HG03060 (cell line): ENCODE results near the gene PLPP7.
"Not testable (repeated sequence)": the region's sequence is repeated elsewhere in the genome, so short reads cannot be mapped to it uniquely, and the experiment has no call there.

ENCODE experiments used
- ATAC-seq: cut with Tn5 transposase; IDR thresholded peaks from one replicate; pipeline ENCODE4 v1.9.1; 2021; ENCODE audit warnings: low read depth, moderate number of reproducible peaks; ENCODE audit not compliant: unreplicated experiment

The PLPP7 gene

GRCh38 chr9:131266266-131267229, 23.0 kb upstream of the PLPP7 start:
- no peak for ATAC-seq

- no peak for ATAC-seq
These were observed 19.1 kb upstream of the PLPP7 start for GRCh38 chr9:131270171-131271015.

DNA sequence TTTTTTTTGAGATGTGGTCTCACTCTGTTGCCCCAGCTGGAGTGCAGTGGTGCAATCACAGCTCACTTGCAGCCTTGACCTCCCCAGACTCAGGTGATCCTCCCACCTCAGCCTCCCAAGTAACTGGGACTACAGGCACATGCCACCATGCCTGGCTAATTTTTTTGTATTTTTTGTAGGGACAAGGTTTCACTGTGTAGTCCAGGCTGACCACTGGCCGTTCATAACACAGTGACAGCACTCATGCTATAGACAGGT, 18.6 kb upstream of the PLPP7 start:
- ATAC-seq: not testable (repeated sequence)

DNA sequence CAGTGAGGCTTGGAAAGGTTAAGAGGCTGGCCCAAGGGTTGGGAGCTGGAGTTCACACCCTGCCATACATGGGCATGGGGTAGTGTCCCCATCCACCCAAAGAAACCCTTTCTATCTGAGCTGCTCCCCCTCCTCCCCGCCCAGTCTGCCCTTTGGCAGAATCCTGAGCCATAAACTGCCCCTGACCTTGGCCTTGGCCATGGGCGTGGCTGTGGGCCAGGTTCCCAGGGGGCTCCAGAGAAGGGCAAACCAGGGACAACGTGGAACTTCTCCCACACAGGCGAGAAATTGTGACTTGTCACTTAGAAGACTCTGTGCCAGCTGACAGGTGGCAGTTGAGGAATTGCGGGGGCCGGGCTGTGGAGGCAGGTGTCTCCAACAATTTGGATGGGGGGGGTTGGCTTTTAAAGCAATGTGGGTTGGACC, 18.0 kb upstream of the PLPP7 start:
- no peak for ATAC-seq

- ATAC-seq: no peak
These were observed 17.3 kb upstream of the PLPP7 start for GRCh38 chr9:131272212-131272611.

GRCh38 chr9:131273146-131273855, 16.2 kb upstream of the PLPP7 start:
- ATAC-seq: no peak

GRCh38 chr9:131273856-131274673, 15.5 kb upstream of the PLPP7 start:
- no peak for ATAC-seq

DNA sequence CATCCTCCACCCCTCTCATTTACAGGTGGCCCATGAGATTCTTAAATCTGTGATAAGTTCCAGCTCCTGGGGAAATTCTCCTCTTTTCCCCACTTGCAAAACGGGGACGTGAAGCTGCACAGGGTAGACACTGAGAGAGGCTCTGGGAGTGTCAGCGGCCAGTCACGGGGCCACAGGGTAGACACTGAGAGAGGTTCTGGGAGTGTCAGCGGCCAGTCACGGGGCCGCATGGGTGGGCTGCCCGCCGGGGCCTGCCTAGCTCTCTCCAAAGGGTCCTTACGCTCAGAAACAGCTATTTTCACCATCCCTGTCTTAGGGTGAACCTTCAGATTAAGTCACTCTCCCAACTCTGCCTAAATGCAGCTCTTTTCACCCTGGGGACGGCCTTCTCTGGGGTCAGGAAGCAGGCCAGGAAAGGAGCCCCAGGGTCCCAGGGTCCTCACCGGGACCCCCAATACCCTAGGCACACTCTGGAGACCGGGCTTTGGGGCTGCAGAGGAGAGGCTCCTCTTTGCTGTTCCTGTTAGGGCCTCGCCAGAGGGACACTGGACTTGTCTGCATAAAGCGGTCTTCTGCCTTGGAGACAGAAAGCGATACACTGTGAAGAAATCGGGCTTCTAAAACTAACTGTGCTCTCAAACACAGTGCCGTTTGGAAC, 14.7 kb upstream of the PLPP7 start:
- no peak for ATAC-seq

GRCh38 chr9:131275332-131276093, 14.0 kb upstream of the PLPP7 start:
- ATAC-seq: no peak

- ATAC-seq: no peak
These were observed 13.2 kb upstream of the PLPP7 start, which contains the start of gene FAM78A for GRCh38 chr9:131276094-131276888. Gene FAM78A (minus strand): TSS chr9:131276510. CDS start chr9:131276179, 331 bp downstream.

- no peak for ATAC-seq
These were observed 12.6 kb upstream of the PLPP7 start for GRCh38 chr9:131276891-131277286.

- ATAC-seq: no peak
These were observed 12.1 kb upstream of the PLPP7 start for GRCh38 chr9:131277287-131277909.

DNA sequence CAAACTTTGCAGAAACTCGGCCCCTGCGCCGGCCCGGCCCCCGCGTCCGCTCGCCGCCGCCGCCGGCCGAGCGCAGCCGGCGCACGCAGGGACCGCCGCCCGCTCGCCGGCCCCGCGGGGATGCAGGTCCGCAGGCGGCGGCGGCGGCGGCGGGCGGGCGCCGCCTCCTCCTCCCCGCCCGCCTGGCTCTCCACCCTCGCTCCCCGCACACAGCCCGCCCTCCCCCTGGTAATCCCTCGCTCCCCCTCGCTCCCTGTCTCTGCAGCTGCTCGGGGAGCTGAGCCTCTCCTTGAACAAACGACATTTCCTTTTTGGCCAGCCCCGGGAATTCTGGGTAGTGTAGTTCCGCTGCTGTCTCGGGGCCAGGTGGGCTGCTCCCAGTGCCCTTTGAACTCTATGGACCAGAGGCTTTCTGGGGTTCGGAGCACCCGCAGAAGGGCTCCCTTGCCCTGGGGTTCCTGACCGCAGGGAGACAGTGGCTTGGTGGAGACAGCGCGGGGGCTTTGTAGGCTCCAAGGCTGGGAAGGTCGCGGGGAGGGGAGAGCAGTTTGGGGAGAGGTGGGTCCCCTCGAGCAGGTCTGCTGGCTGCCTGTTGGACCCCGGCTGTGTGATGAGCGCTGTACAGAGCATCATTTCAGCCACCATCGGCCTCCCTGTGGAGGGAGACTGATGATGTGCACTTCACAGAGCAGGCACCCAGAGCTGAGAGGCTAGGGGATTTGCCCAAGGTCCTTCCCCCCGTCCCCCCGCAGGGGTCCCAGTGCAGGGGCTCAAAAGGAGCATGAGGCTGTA, 11.4 kb upstream of the PLPP7 start:
- no peak for ATAC-seq

DNA sequence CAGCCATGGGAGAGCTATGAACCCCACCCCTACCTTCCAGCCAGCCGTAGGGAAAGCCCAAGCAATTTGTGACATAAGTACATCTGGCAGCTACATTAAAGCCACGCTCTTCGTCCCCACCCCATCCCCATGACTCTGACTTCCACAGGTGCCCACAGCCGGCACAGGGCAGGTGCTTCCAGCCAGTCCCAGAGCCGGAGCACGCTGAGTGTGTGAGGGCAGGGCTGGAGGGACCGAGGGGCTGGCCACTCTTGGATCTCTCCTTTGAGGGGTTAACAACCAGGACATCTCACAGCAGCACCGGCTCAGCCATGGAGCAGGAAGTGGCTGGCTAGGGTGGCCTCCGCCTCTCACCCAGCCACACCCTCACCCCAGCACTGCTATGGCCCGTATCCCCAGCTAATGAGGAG, 10.8 kb upstream of the PLPP7 start:
- no peak for ATAC-seq

DNA sequence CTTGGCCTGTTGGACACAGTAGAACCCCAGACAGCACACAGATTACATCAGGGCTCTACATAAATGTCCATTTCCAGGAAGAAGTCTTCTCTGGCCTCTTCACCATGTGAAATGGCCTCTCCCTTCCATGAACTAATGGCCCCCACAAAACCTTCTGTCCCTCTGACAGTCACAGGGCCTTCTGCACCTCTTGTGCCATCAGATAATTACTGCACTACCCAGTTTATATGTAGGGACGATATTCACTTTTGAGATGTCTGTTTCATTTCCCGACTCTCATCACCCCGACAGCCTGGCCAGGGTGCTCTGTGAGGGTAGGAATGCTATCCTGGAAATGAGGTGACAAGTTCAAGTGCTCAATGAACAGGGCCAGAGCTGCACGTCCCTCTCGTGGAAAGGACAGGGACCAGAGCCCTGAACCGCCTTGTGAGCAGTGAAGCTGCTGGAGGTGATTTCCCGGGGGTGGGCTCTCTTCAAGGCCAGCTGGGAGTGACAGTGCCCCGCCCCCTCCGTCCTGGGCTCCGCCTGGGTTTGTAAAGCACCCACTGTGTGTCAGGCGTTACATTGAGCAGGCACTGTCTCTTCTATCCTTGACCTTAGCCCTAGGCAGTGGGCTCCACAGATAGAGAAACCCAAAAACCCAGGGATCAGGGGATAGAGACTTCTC, 10.2 kb upstream of the PLPP7 start:
- no peak for ATAC-seq

- ATAC-seq: no peak
These were observed 9.5 kb upstream of the PLPP7 start for GRCh38 chr9:131279863-131280570.
